HL-60/S4 treated with retinoic acid at 250 ng/mL for 4 days and 3 days (cell line): ENCODE results near the gene PCNX1.

Experiments used
- in situ Hi-C: fragments of 300-500 bp; cut with MboI; formaldehyde crosslinking; loops from 2 replicates; pipeline ENCODE4 v1.7.0; 2022; ENCODE audit warnings: low sequenced_read_pairs

The PCNX1 gene

GRCh38 chr14:70888681-70889175, 18.5 kb upstream of the PCNX1 start:
- in situ Hi-C loops: no loop called here

GRCh38 chr14:70889555-70889954, 17.7 kb upstream of the PCNX1 start:
- in situ Hi-C loops: no loop called here

GRCh38 chr14:70890826-70891659, 16.2 kb upstream of the PCNX1 start:
- in situ Hi-C loops: no loop called here

GRCh38 chr14:70891737-70892136, 15.5 kb upstream of the PCNX1 start:
- in situ Hi-C loops: no loop called here

GRCh38 chr14:70893062-70893845, 14.0 kb upstream of the PCNX1 start:
- in situ Hi-C loops: no loop called here

GRCh38 chr14:70893858-70894291, 13.4 kb upstream of the PCNX1 start:
- in situ Hi-C loops: no loop called here

GRCh38 chr14:70894868-70895267, 12.4 kb upstream of the PCNX1 start:
- in situ Hi-C loops: no loop called here

GRCh38 chr14:70896317-70896716, 10.9 kb upstream of the PCNX1 start:
- in situ Hi-C loops: no loop called here

- in situ Hi-C loops: no loop called here
These were observed 10.3 kb upstream of the PCNX1 start for GRCh38 chr14:70896981-70897380.

- in situ Hi-C loops: no loop called here
These were observed 9.8 kb upstream of the PCNX1 start for GRCh38 chr14:70897464-70897863.

GRCh38 chr14:70898111-70898745, 9.0 kb upstream of the PCNX1 start:
- in situ Hi-C loops: no loop called here

GRCh38 chr14:70901269-70901668, 6.0 kb upstream of the PCNX1 start:
- in situ Hi-C loops: no loop called here

GRCh38 chr14:70902184-70902583, 5.1 kb upstream of the PCNX1 start:
- in situ Hi-C loops: no loop called here

- in situ Hi-C loops: no loop called here
These were observed 2.9 kb upstream of the PCNX1 start for GRCh38 chr14:70904373-70904772.

- in situ Hi-C loops: no loop called here
These were observed 2.0 kb upstream of the PCNX1 start for GRCh38 chr14:70905301-70905700.

- in situ Hi-C loops: no loop called here
These were observed 475 bp upstream of the PCNX1 start for GRCh38 chr14:70906793-70907175.

- in situ Hi-C loops: no loop called here
These were observed 1.0 kb downstream of the PCNX1 start for GRCh38 chr14:70907996-70908934.

- in situ Hi-C loops: no loop called here
These were observed 1.8 kb downstream of the PCNX1 start for GRCh38 chr14:70908935-70909641.

GRCh38 chr14:70909733-70910614, 2.7 kb downstream of the PCNX1 start:
- in situ Hi-C loops: no loop called here
